GM21526 (cell line): ENCODE measurements around the gene FAM170B.
A peak's percentile ranks its signal among the peaks of the same experiment; 100 is the strongest.

Experiments used
- ATAC-seq: cut with Tn5 transposase; IDR thresholded peaks from one replicate; pipeline ENCODE4 v1.9.1; 2021; ENCODE audit warnings: moderate library complexity; ENCODE audit not compliant: unreplicated experiment, low FRiP score

Gene FAM170B

GRCh38 chr10:49133706-49134248 lies at the start of gene FAM170B:
TSS of gene FAM170B (minus strand) at chr10:49134021. CDS start at chr10:49133918, 103 bp downstream.
- no peak for ATAC-seq

GRCh38 chr10:49182776-49183175 lies 49.0 kb upstream of the FAM170B start:
- ATAC-seq: no peak

DNA sequence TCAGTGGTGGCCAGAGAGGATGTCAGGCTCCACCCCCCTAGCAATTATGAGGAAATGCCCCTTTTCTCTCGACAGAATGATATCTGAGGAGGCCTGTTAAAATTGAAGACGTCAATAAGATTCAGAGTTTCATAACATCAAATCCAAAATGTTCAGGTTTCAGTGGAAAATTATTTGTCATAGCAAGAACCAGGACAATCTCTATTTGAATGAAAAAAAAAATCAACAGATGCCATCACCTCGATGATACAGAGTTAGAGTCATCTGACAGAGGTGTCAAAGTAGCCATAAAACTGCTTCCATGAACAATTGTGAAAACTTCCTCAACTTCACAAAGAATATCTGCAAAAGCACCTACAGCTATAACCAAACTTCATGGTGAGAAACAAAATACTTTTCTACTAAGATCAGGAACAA lies 46.6 kb upstream of the FAM170B start:
- ATAC-seq: no peak

DNA sequence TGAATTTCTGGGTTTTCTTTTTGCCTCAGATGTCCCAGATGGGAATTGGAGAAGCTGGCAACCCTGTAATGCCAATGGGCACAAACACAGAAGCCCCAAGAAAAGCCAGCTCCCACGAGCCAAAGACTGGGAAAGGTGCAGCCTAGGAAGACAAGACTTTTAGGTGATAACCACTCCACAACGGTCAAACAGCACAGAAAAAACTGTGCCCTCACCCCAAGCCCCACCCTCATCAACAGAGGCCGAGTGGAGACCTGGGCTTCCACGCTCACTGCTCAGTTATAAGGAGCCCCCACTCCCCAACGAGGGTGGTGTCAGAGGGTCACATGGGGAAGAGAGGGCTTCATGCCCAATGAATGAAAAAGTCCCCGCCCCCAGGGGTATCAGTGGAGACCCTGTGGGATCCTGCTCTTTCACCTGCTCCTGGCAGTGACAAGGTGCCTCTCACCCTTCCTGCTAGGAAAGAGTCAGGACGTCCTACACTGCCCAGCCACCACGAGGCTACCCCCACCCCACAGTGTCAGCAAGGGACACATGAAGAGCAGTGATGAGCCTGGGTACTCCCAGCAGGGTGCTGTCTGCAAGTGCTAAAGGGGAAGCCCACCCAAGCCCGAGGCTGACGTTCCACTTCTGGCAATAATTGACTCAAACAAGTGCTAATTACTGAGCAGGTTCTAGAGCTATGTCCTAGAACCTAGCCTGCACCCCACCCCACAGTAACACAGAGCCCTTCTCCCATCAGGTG lies 46.0 kb upstream of the FAM170B start:
- ATAC-seq: no peak

DNA sequence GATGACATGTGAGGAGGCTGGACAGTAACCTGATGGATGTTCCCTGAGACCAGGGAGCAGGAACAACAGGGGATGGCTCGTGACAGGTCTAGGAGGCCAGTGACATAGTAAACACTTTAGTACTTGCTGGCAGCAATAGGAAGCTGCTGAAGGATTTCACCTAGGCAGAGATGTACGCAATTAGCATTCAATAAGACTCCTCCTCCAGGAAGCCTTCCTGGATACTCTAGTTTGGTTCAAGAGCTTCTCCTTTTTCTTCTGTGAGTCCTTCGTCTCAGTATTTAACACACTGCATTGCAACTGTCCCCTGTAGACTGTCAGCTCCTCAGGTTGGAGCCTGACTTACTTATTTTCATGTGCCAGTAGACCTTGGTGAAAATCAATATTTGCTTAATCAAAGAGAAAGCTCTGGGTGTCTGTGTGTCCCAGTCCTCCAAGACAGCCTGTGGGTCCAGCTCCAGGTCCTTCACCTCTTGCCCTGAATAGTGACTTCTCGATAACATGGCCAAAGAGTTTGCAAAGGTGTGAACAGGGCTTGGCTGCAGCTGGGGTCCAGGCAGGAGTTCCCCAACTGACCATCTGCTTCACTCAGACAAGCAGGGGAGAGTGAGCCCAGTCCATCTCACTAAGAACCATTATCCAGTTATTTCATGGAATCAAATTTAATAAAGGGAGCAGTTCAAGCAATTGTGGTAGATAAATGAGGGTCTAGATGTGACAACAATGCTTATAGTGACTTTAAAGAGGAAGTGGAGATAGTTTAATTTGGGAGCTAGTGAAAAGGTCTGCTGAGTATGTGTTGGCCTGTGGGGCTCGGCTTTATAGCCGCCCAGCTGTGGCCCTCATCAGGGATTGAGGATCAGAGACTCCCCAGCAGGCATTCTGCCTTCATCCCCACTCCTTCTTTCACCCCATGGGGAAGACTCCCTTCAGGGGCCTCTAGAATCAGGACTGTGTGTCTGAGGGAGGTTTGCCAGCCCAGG lies 45.0 kb upstream of the FAM170B start:
- ATAC-seq: no peak

DNA sequence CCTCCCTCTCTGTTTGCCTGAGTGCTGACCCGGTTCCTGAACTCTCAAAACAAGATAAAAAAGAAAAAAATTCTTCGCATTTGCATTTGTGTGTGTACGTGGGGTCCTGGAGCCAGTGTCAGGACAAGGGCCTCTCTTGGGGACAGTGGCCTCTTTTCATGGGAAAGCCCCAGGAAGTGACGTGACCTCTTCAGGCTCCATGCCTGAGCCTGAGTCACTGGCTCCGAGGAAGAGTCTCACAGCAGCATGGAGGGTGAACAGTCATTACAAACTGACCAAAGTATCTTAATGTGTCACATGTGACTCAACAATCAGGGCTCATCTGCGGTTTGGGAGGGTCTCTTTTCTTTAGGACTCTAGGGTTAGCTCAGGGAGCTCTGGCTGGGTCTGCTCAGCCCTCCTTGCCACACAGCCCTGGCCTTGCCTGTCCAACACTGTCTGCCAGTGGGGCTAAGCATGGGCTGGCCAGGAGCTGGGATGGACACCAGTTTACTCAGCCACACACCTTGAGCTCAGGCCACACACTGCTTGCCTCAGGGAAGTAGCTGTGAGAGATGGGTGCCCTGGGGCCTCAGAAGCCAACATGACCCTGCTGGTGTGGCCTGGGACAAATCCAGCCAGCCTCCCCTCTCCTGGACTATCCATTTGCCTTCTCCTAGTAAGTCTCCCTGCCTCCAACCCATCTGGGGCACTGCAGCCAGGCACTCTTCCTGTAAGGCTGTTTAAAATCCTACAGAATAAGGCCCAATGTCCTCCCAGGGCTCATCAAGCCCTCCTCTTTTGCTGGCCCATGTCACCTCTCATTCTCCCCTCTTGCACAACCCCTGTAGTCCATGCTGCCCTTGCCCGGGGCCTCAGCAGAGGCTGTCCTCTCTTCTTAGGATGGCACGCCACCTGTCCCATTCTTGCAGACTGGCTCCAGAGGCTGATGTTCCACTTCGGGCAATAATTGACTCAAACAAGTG lies 43.9 kb upstream of the FAM170B start:
- ATAC-seq: peak; percentile 74

GRCh38 chr10:49176310-49177268 lies 42.8 kb upstream of the FAM170B start:
- ATAC-seq: no peak

GRCh38 chr10:49175587-49176309 lies 41.9 kb upstream of the FAM170B start:
- ATAC-seq: no peak

- no peak for ATAC-seq
These were observed 41.2 kb upstream of the FAM170B start for GRCh38 chr10:49174926-49175500.

DNA sequence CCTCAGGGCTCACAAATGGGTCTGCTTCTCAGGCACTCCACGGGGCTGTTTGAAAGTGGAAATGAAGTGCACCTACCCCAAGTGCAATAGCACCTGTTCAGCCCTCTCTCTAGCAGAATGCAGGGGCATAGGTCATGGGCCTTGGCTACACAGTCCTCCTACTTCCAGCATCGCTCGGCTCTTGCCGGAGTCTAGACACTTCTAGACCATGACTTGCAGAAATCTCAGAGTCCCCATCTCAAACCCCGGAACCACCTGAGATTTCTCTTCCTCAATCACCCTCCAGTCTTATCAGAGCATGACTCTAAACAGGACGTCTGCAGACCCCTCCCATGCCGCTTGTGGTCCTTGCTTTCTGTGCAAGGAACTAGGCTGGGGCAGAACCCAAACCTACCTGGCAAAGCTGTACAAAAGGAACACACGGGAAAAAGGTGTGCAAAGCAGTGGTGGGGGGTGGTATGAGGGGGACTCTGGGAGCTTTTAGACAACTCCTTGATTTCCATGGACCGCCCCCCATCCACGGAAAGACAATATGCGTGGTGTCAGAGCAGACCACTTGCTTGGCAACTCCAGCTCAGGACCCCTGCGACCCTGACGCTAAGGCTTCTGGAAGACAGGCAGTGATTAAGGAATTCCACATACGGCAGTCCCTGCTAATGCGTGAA lies 40.6 kb upstream of the FAM170B start:
- ATAC-seq: no peak

DNA sequence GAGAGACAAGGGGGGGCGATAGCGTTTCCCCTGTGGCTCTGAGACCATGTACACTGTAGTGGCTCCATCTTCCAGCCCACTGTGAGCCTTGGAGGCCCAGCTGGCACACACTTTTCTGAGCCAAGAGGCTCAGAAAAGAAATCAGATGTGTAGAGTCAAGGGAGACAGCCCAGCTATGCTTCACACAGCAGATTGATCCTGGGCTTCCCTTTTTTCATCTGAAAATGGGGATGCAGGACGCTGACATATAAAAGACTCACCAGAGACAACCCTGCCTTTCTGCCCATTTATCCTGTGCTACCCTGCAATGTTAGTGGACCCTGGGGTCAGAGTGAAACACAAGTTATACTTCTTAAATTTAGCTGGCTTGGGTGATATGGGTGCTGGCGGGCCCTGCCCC lies 40.0 kb upstream of the FAM170B start:
- no peak for ATAC-seq

GRCh38 chr10:49173201-49173772 lies 39.5 kb upstream of the FAM170B start:
- no peak for ATAC-seq

DNA sequence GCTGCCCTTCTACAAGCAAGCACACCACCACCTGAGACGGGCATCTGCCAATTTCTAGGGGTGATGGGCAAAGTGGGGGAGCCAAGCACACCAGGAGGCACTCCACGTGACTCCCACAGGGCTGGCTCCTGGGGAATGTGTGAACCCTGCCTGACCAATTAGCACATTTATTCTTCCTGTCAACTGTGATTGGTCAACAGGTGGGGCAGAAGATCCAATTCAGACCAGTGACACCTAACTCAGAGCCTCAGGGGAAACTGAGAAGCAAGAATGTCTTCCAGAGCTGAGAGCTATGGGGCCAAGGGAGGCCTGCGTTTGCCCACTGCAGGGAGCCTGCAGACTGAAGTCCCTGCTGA lies 38.9 kb upstream of the FAM170B start:
- no peak for ATAC-seq

GRCh38 chr10:49172061-49172776 lies 38.4 kb upstream of the FAM170B start:
- ATAC-seq: no peak

DNA sequence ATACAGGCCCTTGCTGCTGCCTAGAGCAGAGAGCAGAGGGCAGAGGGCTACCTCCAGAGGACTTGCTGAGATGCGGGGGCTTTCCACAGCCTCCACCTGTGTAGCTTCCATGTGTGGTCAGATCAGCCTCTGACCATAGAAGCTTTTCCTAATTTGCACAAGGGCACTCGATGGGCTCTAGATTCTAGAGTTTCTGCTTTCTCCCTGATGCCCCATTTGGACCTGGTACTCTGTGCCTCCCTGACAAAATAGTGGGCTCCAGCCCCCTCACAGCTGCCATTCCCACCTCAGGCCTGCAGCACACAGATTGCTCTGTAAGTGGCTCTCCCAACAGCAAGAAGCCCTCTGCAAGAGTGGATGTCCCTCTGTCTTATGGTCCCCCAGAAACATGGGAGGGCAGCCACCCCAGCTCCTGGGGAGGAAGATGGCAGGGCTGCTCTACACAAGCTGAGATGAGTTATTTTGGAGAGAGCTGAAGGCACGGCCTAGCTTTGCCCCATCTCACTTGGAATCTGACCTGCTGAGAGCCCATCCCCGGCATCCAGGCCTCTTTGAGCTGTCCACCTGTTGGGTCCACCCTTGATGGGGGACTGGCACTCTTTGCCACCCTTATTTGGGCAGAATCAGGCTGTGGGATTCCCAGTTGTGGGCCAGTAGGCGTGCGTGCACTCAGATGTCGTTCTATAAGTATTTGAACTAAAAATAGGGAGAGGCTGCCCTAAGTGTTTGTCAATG lies 37.7 kb upstream of the FAM170B start:
- no peak for ATAC-seq
